NCI-H226 (cell line): Measurements from ENCODE around the gene SYCE1L.
A peak's percentile ranks its signal among the peaks of the same experiment; 100 is the strongest.
"Not testable (repeated sequence)": the region's sequence is repeated elsewhere in the genome, so short reads cannot be mapped to it uniquely, and the experiment has no call there.

Experiments
- DNase-seq: peaks from one replicate; pipeline ENCODE4 v3.0.0-alpha.2; 2015

SYCE1L gene

GRCh38 chr16:77199211-77199610 is at the start of gene SYCE1L:
Gene SYCE1L, plus strand, starts transcription at chr16:77199408. Its CDS starts 44 bp downstream, at chr16:77199452.
- DNase-seq = no peak

- no peak for DNase-seq
Measured at GRCh38 chr16:77157346-77158058, 41.7 kb upstream of the SYCE1L start.

- DNase-seq = no peak
Measured at GRCh38 chr16:77158293-77158692, 40.9 kb upstream of the SYCE1L start.

GRCh38 chr16:77165006-77165405 is 34.2 kb upstream of the SYCE1L start:
- DNase-seq = no peak

GRCh38 chr16:77165536-77166236 is 33.5 kb upstream of the SYCE1L start:
- not testable (repeated sequence) for DNase-seq

- DNase-seq = no peak
Measured at GRCh38 chr16:77166726-77167125, 32.5 kb upstream of the SYCE1L start.

GRCh38 chr16:77168901-77169300 is 30.3 kb upstream of the SYCE1L start:
- no peak for DNase-seq

- DNase-seq = no peak
Measured at GRCh38 chr16:77169650-77170236, 29.5 kb upstream of the SYCE1L start.

- no peak for DNase-seq
Measured at GRCh38 chr16:77170805-77171204, 28.4 kb upstream of the SYCE1L start.

GRCh38 chr16:77171745-77172635 is 27.2 kb upstream of the SYCE1L start:
- DNase-seq = peak; percentile 12

GRCh38 chr16:77172951-77173350 is 26.3 kb upstream of the SYCE1L start:
- DNase-seq = peak; percentile 39

- DNase-seq = peak; percentile 48
Measured at GRCh38 chr16:77183137-77183536, 16.1 kb upstream of the SYCE1L start.

- not testable (repeated sequence) for DNase-seq
Measured at GRCh38 chr16:77186298-77186697, 12.9 kb upstream of the SYCE1L start.

GRCh38 chr16:77190190-77190477 is 9.1 kb upstream of the SYCE1L start:
- DNase-seq = no peak

- DNase-seq = peak; percentile 99
Measured at GRCh38 chr16:77190478-77191258, 8.5 kb upstream of the SYCE1L start, which contains the start of gene MON1B. Gene MON1B, plus strand, starts transcription at chr16:77191190. Its CDS starts 296 bp downstream, at chr16:77191486.

GRCh38 chr16:77191259-77191969 is 7.8 kb upstream of the SYCE1L start:
- DNase-seq = no peak

- DNase-seq = no peak
Measured at GRCh38 chr16:77193377-77193776, 5.8 kb upstream of the SYCE1L start.

- DNase-seq = no peak
Measured at GRCh38 chr16:77194295-77195231, 4.6 kb upstream of the SYCE1L start.

GRCh38 chr16:77195411-77195810 is 3.8 kb upstream of the SYCE1L start:
- no peak for DNase-seq

- DNase-seq = no peak
Measured at GRCh38 chr16:77197747-77198146, 1.5 kb upstream of the SYCE1L start.
